ENCODE data around the gene ZBTB7C.

DNA sequence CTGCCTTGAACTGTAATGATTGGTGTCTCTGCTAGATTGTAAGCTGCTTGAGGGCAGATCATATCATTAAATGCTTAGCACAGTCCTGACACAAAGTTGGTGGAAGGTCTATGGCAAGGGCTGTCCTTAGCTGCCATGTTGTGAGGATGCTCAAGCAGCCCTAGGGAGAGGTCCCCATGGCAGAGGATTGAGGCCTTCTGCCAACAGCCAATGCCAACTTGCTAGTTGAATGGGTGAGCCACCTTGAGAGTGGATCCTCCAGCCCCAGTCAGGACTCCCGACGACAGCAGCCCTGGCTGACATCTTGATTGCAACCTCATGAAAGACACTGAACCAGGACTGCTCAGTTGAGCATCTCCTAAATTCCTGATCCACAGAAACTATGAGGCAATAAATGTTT is 363.4 kb downstream of the ZBTB7C start:
- TF ChIP-seq YY1 (IDR thresholded peaks at IDR 0.05; ENCODE audit: insufficient read depth, insufficient read length) (no peak), SUZ12 (IDR thresholded peaks at IDR 0.05; ENCODE audit: extremely low read depth, insufficient read depth, insufficient read length) (no peak)

Data from NT2/D1 (cell line).